ENCODE measurements around the gene ZNF285. TPM values are rescaled to one million over a fixed set of nuclear protein-coding genes. Genes with fewer than 3 reads are reported as not detected.
"Not testable (repeated sequence)": the region's sequence is repeated elsewhere in the genome, so short reads cannot be mapped to it uniquely, and the experiment has no call there.

Gene ZNF285
- total RNA-seq (1 to 10 TPM; 2.0 to 2.2 TPM), polyA plus RNA-seq (under 1 TPM; 0.49 to 0.75 TPM)

GRCh38 chr19:44401139-44402115 is at the start of gene ZNF285:
Gene ZNF285, minus strand, starts transcription at chr19:44401608. Its CDS starts 4,395 bp downstream, at chr19:44397213.
- H3K4me3 Mint-ChIP-seq = peak within 1 kb of the TSS; percentile 77 to 97 (median 88)
- peak within 1 kb of the TSS in 1 of 2 donors; percentile 34 for H3K4me3 ChIP-seq (ENCODE audit: low read length in 2 of 2)
- H3K9me3 Mint-ChIP-seq = peaks cover 0 to 77% (median 57%) of the 10 kb centered on the region in 8 donors
- no peaks in the 10 kb centered on the region for H3K9me3 ChIP-seq (ENCODE audit: control insufficient read depth in 1 of 2, low read length in 2 of 2)
- peaks cover 4% of the 10 kb centered on the region for H3K4me1 ChIP-seq (ENCODE audit: insufficient read depth, low read length)
- CTCF ChIA-PET (ENCODE audit: partially characterized antibody) = no interaction called here
- no peaks in the 10 kb centered on the region for H3K27me3 ChIP-seq (ENCODE audit: insufficient read depth, low read length)
- POLR2A ChIA-PET (ENCODE audit: partially characterized antibody) = interaction anchor here (1.0 kb wide), 1 partner anchor 237 kb away, joined by 3 read pairs; the partner anchor contains the start of gene ZNF226
- H3K4me1 Mint-ChIP-seq = peaks cover 5 to 12% (median 8%) of the 10 kb centered on the region in 4 donors
- H3K36me3 ChIP-seq (ENCODE audit: insufficient read depth, low read length) = no peaks in the 10 kb centered on the region
- intact Hi-C loops (cut with micrococcal nuclease) = no loop called here
- H3K27me3 Mint-ChIP-seq = peaks cover 2 to 6% of the 10 kb centered on the region in 2 donors
- no peak within 1 kb of the TSS for H3K27ac ChIP-seq (ENCODE audit: low read depth, low read length)
- DNase-seq = peak; percentile 35 to 68 (median 51)
- H3K27ac Mint-ChIP-seq = peak within 1 kb of the TSS in 3 of 7 donors; percentile 13 to 88 (median 32)
- H3K36me3 Mint-ChIP-seq = peaks cover 17 to 22% of the 10 kb centered on the region in 2 donors

- Histone ChIP-seq H3K27me3 (ENCODE audit: insufficient read depth, low read length) (no peaks in the 10 kb centered on the region), H3K9me3 (ENCODE audit: control insufficient read depth in 1 of 2, low read length in 2 of 2) (peaks cover 0 to 28% of the 10 kb centered on the region in 2 donors), H3K36me3 (ENCODE audit: insufficient read depth, low read length) (no peaks in the 10 kb centered on the region), H3K4me3 (ENCODE audit: low read length in 2 of 2) (peak within 1 kb of the TSS; percentile 36 to 39), H3K4me1 (ENCODE audit: insufficient read depth, low read length) (no peaks in the 10 kb centered on the region), H3K27ac (ENCODE audit: low read depth, low read length) (no peak within 1 kb of the TSS)
- H3K27me3 Mint-ChIP-seq = peaks cover 1 to 9% of the 10 kb centered on the region in 2 donors
- peaks cover 41 to 50% of the 10 kb centered on the region in 2 donors for H3K36me3 Mint-ChIP-seq
- H3K4me3 Mint-ChIP-seq = peak within 1 kb of the TSS; percentile 71 to 92 (median 85)
- peaks cover 15 to 98% (median 85%) of the 10 kb centered on the region in 8 donors for H3K9me3 Mint-ChIP-seq
- peaks cover 0 to 12% (median 3%) of the 10 kb centered on the region in 4 donors for H3K4me1 Mint-ChIP-seq
- H3K27ac Mint-ChIP-seq = peak within 1 kb of the TSS in 1 of 7 donors; percentile 72
- ChIA-PET CTCF (ENCODE audit: partially characterized antibody) (no interaction called here), POLR2A (ENCODE audit: partially characterized antibody) (no interaction called here)
- peak; percentile 17 to 66 (median 49) for DNase-seq
- intact Hi-C loops (cut with micrococcal nuclease) = no loop called here
Measured at GRCh38 chr19:44447916-44448674, 46.7 kb upstream of the ZNF285 start, which contains the start of gene ZNF229. Gene ZNF229, minus strand, starts transcription at chr19:44448472. Its CDS starts 5,625 bp downstream, at chr19:44442847.

- Histone ChIP-seq H3K36me3 (ENCODE audit: insufficient read depth, low read length) (no peaks in the 10 kb centered on the region), H3K27ac (ENCODE audit: low read depth, low read length) (no peak overlapping the region), H3K4me3 (ENCODE audit: low read length in 2 of 2) (no peak overlapping the region), H3K4me1 (ENCODE audit: insufficient read depth, low read length) (no peaks in the 10 kb centered on the region), H3K27me3 (ENCODE audit: insufficient read depth, low read length) (no peaks in the 10 kb centered on the region), H3K9me3 (ENCODE audit: control insufficient read depth in 1 of 2, low read length in 2 of 2) (peaks cover 0 to 4% of the 10 kb centered on the region in 2 donors)
- H3K27ac Mint-ChIP-seq = no peak overlapping the region
- CTCF ChIA-PET (ENCODE audit: partially characterized antibody) = no interaction called here
- DNase-seq = no peak
- POLR2A ChIA-PET (ENCODE audit: partially characterized antibody) = no interaction called here
- H3K9me3 Mint-ChIP-seq = peaks cover 3 to 92% (median 75%) of the 10 kb centered on the region in 8 donors
- no peaks in the 10 kb centered on the region for H3K4me1 Mint-ChIP-seq
- no peaks in the 10 kb centered on the region for H3K27me3 Mint-ChIP-seq
- H3K4me3 Mint-ChIP-seq = no peak overlapping the region
- peaks cover 26 to 35% of the 10 kb centered on the region in 2 donors for H3K36me3 Mint-ChIP-seq
- intact Hi-C loops (cut with micrococcal nuclease) = no loop called here
Measured at GRCh38 chr19:44438441-44438840, 37.0 kb upstream of the ZNF285 start.

GRCh38 chr19:44435441-44435840 is 34.0 kb upstream of the ZNF285 start:
- H3K4me1 ChIP-seq (ENCODE audit: insufficient read depth, low read length) = no peaks in the 10 kb centered on the region
- Mint-ChIP-seq H3K27ac (no peak overlapping the region), H3K36me3 (peaks cover 18 to 28% of the 10 kb centered on the region in 2 donors), H3K4me3 (no peak overlapping the region), H3K27me3 (peaks cover 0 to 1% of the 10 kb centered on the region in 2 donors), H3K4me1 (no peaks in the 10 kb centered on the region), H3K9me3 (peaks cover 3 to 92% (median 75%) of the 10 kb centered on the region in 8 donors)
- ChIA-PET POLR2A (ENCODE audit: partially characterized antibody) (no interaction called here), CTCF (ENCODE audit: partially characterized antibody) (no interaction called here)
- DNase-seq = no peak
- no peak overlapping the region for H3K4me3 ChIP-seq (ENCODE audit: low read length in 2 of 2)
- H3K9me3 ChIP-seq (ENCODE audit: control insufficient read depth in 1 of 2, low read length in 2 of 2) = peaks cover 0 to 8% of the 10 kb centered on the region in 2 donors
- H3K27me3 ChIP-seq (ENCODE audit: insufficient read depth, low read length) = no peaks in the 10 kb centered on the region
- H3K27ac ChIP-seq (ENCODE audit: low read depth, low read length) = no peak overlapping the region
- intact Hi-C loops (cut with micrococcal nuclease) = no loop called here
- no peaks in the 10 kb centered on the region for H3K36me3 ChIP-seq (ENCODE audit: insufficient read depth, low read length)

GRCh38 chr19:44430956-44431355 is 29.5 kb upstream of the ZNF285 start:
- peaks cover 12 to 26% of the 10 kb centered on the region in 2 donors for H3K36me3 Mint-ChIP-seq
- CTCF ChIA-PET (ENCODE audit: partially characterized antibody) = no interaction called here

GRCh38 chr19:44415553-44415952 is 14.1 kb upstream of the ZNF285 start:
- H3K9me3 ChIP-seq (ENCODE audit: control insufficient read depth in 1 of 2, low read length in 2 of 2); H3K4me1 Mint-ChIP-seq; H3K4me1 ChIP-seq (ENCODE audit: insufficient read depth, low read length); POLR2A ChIA-PET (ENCODE audit: partially characterized antibody); H3K27me3 ChIP-seq (ENCODE audit: insufficient read depth, low read length); H3K4me3 Mint-ChIP-seq; H3K4me3 ChIP-seq (ENCODE audit: low read length in 2 of 2); DNase-seq; H3K27ac Mint-ChIP-seq; CTCF ChIA-PET (ENCODE audit: partially characterized antibody); H3K27ac ChIP-seq (ENCODE audit: low read depth, low read length); H3K36me3 ChIP-seq (ENCODE audit: insufficient read depth, low read length); H3K27me3 Mint-ChIP-seq; intact Hi-C loops (cut with micrococcal nuclease): not testable (repeated sequence)
- peaks cover 5 to 17% of the 10 kb centered on the region in 2 donors for H3K36me3 Mint-ChIP-seq
- H3K9me3 Mint-ChIP-seq = peaks cover 4 to 71% (median 48%) of the 10 kb centered on the region in 8 donors

More at GRCh38 chr19:44430956-44431355, 29.5 kb upstream of the ZNF285 start:
- H3K27ac Mint-ChIP-seq = no peak overlapping the region
- Histone ChIP-seq H3K27ac (ENCODE audit: low read depth, low read length) (no peak overlapping the region), H3K4me1 (ENCODE audit: insufficient read depth, low read length) (no peaks in the 10 kb centered on the region), H3K4me3 (ENCODE audit: low read length in 2 of 2) (no peak overlapping the region), H3K9me3 (ENCODE audit: control insufficient read depth in 1 of 2, low read length in 2 of 2) (peaks cover 0 to 15% of the 10 kb centered on the region in 2 donors), H3K36me3 (ENCODE audit: insufficient read depth, low read length) (no peaks in the 10 kb centered on the region), H3K27me3 (ENCODE audit: insufficient read depth, low read length) (no peaks in the 10 kb centered on the region)
- H3K4me3 Mint-ChIP-seq = no peak overlapping the region
- no peaks in the 10 kb centered on the region for H3K4me1 Mint-ChIP-seq
- DNase-seq = no peak
- peaks cover 0 to 1% of the 10 kb centered on the region in 2 donors for H3K27me3 Mint-ChIP-seq
- POLR2A ChIA-PET (ENCODE audit: partially characterized antibody) = no interaction called here
- H3K9me3 Mint-ChIP-seq = peaks cover 3 to 93% (median 82%) of the 10 kb centered on the region in 8 donors
- intact Hi-C loops (cut with micrococcal nuclease) = no loop called here

GRCh38 chr19:44389268-44389667 is 12.1 kb downstream of the ZNF285 start:
- CTCF ChIA-PET (ENCODE audit: partially characterized antibody); H3K27ac Mint-ChIP-seq; H3K27me3 Mint-ChIP-seq; H3K4me3 Mint-ChIP-seq; H3K36me3 ChIP-seq (ENCODE audit: insufficient read depth, low read length); H3K27me3 ChIP-seq (ENCODE audit: insufficient read depth, low read length); H3K4me3 ChIP-seq (ENCODE audit: low read length in 2 of 2); H3K27ac ChIP-seq (ENCODE audit: low read depth, low read length); intact Hi-C loops (cut with micrococcal nuclease); H3K4me1 Mint-ChIP-seq; DNase-seq; POLR2A ChIA-PET (ENCODE audit: partially characterized antibody); H3K9me3 ChIP-seq (ENCODE audit: control insufficient read depth in 1 of 2, low read length in 2 of 2); H3K4me1 ChIP-seq (ENCODE audit: insufficient read depth, low read length): not testable (repeated sequence)
- Mint-ChIP-seq H3K36me3 (peaks cover 36 to 61% of the 10 kb centered on the region in 2 donors), H3K9me3 (peaks cover 0 to 79% (median 67%) of the 10 kb centered on the region in 8 donors)
